NK-92 treated with Interleukin-12 subunit alpha and Interleukin-12 subunit beta, amount 100 ng/mL, for 24 hours (cell line): ENCODE data around the gene IFNA4.
A peak's percentile ranks its signal among the peaks of the same experiment; 100 is the strongest.
"Not testable (repeated sequence)": the region's sequence is repeated elsewhere in the genome, so short reads cannot be mapped to it uniquely, and the experiment has no call there.

Source experiments
- DNase-seq: peaks from one replicate; lab custom pipeline; 2025; lab: John Stamatoyannopoulos, UW

Gene IFNA4

DNA sequence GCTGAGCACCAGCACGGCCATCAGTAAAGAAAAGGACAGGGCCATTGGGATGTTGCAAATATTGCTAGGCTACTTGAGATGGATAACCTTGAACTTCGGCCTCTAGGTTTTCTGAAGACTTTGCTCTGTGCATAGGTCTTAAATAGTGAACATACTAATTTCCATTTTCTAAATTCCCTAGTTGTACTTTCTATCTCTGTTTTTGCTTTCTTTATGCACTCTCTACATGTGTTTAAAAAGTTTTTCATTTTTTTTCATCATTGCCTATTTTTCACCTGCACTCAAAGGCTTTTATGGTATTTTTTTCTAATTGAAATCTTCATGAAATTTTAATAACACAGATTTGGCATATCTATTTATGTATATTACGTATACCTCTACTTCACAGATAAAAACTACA lies at the start of gene IFNA4:
Gene IFNA4, minus strand, starts transcription at position 101 of the 400 bp plus-strand sequence. Its CDS starts 56 bp downstream, at position 45.
- not testable (repeated sequence) for DNase-seq

DNA sequence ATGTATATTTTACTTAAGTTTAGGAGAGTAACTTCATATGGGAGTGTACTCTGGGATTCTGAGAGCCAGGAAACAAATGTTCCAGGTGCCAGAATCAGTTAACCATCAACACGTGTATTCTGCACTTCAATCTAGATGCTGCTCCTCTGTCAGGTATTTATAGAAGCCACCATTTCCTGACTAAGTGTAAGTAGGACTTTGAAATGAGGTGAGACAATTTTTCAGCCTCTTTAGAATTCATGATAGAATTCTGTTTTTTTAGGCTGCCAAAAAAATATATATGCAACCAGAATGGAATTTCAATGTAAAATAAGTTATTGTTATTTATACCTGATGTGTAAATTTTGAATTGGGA lies 49.0 kb upstream of the IFNA4 start:
- DNase-seq: not testable (repeated sequence)

DNA sequence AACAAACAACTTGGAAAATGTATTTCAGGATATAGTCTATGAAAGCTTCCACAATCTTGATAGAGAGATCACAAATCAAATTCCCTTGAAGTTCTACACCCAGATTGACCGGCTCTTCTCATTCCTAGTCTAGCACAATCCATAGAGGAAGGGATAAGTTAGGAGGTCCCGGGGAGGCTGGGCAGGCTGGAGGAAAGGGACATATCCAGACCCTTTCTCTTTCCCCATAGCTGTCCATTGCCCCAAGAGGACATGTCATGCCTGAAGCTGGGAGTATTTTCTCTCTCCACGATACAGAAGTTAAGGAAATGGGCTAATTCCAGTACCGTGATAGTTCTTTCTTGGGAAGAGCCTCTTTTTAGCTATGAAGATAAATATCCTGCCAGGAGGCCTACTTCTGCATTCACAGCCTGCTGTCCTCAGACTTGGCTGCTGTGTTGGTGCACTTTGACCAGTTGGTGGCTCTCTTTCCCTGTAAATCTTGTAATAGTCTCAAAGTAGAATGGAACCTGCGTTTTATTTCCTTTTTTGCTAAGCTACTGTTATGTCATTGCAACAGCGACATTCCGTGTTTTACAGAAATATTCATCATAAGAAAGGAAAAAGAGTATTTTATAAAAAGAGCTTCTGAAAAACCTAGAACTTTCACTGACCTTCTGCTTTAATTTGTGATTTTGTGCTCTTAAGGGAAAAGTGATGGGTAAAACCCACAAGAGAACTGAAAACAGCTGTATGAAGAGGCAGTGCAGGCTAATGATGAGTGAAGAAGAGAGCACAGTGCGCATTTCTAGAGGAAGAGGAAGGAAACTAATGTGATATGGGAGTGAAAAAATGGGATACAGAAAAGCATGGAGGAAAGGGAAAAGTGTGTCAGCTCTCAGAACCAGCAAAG lies 48.3 kb upstream of the IFNA4 start:
- peak; percentile 2 for DNase-seq

DNA sequence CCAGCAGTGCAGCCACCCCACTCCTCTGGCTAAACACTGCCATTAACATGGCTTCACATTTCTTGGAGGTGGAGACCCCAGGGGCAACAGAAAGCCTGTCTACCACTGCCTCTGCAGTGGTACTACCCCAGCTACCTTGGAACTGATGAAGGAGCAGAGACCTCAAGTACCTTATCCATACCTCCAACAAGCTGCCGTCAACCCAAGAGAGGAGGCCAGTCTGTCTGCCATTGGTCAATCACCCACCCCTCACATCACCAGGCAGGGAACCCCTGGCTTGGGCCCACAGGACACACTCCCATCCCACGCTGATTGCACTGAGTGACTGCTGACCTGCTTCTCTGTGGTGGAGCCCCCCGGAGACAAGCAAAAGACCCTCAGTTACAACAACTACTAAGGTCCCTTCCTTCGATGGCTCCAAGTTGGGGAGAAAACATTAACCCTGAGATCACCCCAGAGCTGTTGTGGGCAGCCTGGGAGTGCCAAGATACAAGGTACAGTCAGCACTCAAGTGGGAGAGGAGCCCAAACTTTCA lies 46.8 kb upstream of the IFNA4 start:
- no peak for DNase-seq

DNA sequence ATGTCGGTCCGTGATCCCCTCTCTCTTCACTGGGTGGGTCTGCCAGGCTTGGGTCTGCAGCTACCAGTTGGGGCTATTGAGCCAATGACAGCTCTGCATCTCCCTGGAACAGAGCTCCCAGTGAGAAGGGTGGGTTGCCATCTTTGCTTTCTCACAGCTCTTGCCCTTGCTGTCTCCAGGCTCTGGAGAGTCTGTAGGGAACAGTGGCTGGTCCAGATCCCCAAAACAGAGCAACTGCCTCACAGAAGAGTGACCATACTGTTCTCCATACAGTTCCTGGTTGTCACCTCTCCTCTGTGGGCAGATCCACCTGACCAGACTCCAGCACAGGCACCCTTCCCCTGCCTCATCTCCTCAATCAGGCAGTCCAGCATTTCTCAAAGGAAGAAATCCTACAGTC lies 45.9 kb upstream of the IFNA4 start:
- DNase-seq: no peak

DNA sequence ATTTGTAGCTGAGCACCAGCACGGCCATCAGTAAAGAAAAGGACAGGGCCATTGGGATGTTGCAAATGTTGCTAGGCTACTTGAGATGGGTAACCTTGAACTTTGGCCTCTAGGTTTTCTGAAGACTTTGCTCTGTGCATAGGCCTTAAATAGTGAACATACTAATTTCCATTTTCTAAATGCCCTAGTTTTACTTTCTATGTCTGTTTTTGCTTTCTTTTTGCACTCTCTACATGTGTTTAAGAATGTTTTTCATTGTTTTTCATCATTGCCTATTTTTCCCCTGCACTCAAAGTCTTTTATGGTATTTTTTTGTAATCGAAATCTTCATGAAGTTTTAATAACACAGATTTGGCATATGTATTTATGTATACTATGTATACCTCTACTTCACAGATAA lies 40.7 kb upstream of the IFNA4 start, which contains the start of gene IFNA17:
Gene IFNA17, minus strand, starts transcription at position 101 of the 400 bp plus-strand sequence. Its CDS starts 49 bp downstream, at position 52.
- DNase-seq: no peak

DNA sequence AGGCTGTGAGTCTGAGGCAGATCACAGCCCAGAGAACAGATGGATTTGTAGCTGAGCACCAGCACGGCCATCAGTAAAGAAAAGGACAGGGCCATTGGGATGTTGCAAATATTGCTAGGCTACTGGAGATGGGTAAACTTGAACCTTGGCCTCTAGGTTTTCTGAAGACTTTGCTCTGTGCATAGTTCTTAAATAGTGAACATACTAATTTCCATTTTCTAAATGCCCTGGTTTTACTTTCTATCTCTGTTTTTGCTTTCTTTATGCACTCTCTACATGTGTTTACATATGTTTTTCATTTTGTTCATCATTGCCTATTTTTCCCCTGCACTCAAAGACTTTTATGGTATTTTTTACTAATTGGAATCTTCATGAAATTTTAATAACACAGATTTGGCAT lies 29.8 kb upstream of the IFNA4 start, which contains the start of gene IFNA16:
Gene IFNA16, minus strand, starts transcription at position 101 of the 400 bp plus-strand sequence. Its CDS starts 6 bp downstream, at position 95.
- DNase-seq: not testable (repeated sequence)

DNA sequence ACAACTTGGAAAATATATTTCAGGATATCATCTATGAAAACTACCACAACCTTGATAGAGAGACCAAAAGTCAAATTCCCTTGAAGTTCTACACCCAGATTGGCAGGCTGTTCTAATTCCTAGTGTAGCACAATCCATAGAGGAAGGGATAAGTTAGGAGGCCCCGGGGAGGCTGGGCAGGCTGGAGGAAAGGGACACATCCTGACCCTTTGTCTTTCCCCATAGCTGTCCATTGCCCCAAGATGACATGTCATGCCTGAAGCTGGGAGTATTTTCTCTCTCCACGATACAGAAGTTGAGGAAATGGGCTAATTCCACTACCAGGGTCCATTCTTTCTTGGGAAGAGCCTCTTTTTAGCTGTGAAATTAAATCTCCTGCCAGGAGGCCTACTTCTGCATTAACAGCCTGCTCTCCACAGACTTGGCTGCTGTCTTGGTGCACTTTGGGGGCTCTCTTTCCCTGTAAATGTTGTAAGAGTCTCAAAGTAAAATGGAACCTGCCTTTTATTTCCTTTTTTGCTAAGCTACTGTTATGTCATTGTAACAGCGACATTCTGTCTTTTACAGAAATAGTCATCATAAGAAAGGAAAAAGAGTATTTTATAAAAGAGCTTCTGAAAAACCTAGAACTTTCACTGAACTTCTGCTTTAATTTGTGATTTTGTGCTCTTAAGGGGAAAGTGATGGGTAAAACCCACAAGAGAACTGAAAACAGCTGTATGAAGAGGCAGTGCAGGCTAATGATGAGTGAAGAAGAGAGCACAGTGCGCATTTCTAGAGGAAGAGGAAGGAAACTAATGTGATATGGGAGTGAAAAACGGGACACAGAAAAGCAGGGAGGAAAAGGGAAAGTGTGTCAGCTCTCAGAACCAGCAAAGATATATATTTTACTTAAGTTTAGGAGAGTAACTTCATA lies 26.3 kb upstream of the IFNA4 start:
- not testable (repeated sequence) for DNase-seq

DNA sequence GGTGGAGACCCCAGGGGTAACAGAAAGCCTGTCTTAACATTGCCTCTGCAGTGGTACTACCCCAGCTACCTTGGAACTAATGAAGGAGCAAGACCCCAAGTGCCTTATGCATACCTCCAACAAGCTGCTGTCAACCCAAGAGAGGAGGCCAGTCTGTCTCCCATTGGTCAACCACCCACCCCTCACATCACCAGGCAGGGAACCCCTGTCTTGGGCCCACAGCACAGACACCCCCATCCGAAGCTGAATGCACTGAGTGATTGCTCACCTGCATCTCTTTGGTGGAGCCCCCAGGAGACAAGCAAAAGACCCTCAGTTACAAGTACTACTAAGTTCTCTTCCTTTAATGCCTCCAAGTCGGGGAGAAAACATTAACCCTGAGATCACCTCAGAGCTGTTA lies 24.8 kb upstream of the IFNA4 start:
- DNase-seq: not testable (repeated sequence)

DNA sequence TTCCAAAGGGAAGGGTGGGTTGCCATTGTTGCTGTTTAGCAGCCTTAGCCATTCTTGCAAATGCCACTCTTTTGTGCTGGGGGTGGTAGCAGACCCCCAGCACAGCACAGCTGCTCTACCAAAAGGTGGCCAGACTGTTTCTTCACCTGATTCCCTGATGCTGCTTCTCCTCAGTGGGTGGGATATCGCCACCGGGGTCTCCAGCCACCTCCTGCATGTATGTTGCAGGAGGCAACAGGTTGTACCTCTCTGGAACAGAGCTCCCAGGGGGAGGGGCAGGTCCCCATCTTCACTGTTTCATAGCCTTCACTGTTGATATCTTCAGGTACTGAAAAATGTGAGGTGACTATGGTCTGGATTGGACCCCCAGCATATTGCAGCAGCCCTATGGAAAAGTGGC lies 23.4 kb upstream of the IFNA4 start:
- DNase-seq: not testable (repeated sequence)

DNA sequence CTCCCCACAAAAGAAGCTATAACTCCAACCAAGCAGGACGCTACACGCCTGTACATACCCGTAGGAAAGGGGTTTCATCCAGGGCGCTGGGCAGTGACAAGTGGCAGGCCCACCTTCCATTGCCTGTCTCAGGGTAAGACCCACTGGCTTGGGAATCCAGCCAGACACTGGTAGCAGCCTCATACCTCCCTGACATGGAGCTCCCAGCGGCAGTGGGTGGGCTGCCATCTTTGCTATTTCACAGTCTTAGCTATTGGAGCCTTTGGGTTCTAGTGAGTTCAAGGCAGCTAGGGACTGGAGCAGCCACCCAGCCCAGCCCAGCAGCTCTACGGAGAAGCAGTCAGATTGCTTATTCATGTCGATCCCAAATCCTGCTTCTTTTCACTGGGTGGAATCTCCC lies 22.9 kb upstream of the IFNA4 start:
- no peak for DNase-seq

DNA sequence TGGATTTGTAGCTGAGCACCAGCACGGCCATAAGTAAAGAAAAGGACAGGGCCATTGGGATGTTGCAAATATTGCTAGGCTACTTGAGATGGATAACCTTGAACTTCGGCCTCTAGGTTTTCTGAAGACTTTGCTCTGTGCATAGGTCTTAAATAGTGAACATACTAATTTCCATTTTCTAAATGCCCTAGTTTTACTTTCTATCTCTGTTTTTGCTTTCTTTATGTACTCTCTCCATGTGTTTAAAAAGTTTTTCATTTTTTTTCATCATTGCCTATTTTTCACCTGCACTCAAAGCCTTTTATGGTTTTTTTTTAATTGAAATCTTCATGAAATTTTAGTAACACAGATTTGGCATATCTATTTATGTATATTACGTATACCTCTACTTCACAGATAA lies 19.7 kb upstream of the IFNA4 start, which contains the start of gene IFNA10:
Gene IFNA10, minus strand, starts transcription at position 101 of the 400 bp plus-strand sequence. Its CDS starts 46 bp downstream, at position 55.
- not testable (repeated sequence) for DNase-seq

DNA sequence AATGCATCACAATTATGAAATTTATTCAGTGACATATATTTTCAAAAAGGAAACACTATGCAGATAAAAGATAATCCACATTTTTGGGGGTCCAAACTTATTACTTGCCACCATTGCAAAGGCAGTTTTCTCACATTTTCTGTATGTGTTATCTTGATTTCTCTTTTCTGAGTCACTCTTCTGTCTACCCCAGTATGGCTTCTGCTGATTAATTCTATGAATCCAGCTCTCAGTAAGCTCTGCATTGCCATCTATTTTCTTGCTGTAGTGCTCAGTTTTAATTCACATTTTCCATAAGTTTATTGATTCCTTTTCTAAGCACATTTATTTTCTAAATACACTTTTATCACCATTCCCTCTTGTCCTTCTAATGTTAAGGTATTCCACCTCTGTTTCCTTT lies 17.8 kb upstream of the IFNA4 start:
- DNase-seq: no peak

DNA sequence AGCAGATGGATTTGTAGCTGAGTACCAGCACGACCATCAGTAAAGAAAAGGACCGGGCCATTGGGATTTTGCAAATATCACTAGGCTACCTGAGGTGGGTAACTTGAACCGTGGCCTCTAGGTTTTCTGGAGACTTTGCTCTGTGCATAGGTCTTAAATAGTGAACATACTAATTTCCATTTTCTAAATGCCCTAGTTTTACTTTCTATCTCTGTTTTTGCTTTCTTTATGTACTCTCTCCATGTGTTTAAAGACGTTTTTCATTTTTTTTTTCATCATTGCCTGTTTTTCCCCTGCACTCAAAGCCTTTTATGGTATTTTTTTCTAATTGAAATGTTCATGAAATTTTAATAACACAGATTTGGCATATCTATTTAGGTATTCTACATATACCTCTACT lies 14.7 kb upstream of the IFNA4 start, which contains the start of gene IFNA7:
Gene IFNA7, minus strand, starts transcription at position 101 of the 400 bp plus-strand sequence. Its CDS starts 40 bp downstream, at position 61.
- DNase-seq: not testable (repeated sequence)

DNA sequence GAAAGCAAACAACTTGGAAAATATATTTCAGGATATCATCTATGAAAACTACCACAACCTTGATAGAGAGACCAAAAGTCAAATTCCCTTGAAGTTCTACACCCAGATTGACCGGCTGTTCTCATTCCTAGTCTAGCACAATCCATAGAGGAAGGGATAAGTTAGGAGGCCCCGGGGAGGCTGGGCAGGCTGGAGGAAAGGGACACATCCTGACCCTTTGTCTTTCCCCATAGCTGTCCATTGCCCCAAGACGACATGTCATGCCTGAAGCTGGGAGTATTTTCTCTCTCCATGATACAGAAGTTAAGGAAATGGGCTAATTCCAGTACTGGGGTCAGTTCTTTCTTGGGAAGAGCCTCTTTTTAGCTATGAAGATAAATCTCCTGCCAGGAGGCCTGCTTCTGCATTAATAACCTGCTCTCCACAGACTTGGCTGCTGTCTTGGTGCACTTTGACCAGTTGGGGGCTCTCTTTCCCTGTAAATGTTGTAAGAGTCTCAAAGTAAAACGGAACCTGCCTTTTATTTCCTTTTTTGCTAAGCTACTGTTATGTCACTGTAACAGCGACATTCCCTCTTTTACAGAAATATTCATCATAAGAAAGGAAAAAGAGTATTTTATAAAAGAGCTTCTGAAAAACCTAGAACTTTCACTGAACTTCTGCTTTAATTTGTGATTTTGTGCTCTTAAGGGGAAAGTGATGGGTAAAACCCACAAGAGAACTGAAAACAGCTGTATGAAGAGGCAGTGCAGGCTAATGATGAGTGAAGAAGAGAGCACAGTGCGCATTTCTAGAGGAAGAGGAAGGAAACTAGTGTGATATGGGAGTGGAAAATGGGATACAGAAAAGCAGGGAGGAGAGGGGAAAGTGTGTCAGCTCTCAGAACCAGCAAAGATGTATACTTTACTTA lies 7.7 kb upstream of the IFNA4 start:
- DNase-seq: not testable (repeated sequence)

DNA sequence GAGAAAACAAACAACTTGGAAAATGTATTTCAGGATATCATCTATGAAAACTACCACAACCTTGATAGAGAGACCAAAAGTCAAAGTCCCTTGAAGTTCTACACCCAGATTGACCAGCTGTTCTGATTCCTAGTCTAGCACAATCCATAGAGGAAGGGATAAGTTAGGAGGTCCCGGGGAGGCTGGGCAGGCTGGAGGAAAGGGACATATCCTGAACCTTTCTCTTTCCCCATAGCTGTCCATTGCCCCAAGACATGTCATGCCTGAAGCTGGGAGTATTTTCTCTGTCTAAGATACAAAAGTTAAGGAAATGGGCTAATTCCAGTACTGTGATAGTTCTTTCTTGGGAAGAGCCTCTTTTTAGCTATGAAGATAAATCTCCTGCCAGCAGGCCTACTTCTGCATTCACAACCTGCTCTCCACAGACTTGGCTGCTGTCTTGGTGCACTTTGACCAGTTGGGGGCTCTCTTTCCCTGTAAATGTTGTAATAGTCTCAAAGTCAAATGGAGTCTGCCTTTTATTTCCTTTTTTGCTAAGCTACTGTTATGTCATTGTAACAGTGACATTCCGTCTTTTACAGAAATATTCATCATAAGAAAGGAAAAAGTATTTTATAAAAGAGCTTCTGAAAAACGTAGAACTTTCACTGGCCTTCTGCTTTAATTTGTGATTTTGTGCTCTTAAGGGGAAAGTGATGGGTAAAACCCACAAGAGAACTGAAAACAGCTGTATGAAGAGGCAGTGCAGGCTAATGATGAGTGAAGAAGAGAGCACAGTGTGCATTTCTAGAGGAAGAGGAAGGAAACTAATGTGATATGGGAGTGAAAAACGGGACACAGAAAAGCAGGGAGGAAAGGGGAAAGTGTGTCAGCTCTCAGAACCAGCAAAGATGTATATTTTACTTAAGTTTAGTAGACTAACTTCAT lies 4.3 kb downstream of the IFNA4 start:
- not testable (repeated sequence) for DNase-seq

DNA sequence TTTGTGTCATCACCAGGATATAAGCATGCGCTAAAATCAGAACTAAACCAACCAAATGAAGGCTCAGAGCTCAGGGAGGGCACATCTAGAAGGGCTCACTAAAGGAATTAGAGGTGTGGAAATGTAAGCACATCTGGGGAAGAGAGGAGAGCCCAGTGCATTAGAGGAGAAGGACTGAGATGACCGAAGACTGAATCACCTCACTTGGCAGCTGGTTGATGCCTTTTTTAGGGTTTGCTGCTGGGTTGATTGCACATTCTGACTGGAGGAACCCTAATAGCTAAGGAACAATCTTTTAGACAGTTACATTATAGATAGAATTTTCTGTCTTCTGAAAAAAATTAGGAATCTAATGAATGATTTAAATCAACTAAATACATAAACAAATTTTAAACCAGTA lies 12.7 kb downstream of the IFNA4 start:
- DNase-seq: no peak

DNA sequence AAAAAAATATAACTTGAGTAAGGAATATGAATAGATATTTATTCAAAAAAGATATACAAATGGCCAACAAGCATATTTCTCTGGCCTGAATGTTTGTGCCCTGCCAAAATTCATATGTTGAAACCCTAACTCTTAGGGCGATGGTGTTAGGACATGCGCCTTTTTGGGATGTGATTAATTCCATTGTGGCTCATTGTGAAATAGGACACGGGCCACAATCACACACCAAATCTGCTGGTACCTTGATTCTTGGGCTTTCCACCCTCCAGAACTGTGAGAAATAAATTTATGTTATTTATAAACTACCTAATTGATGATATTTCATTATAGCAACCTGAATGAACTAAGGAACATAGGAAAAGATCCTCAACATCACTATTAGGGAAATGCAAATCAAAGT lies 15.2 kb downstream of the IFNA4 start:
- DNase-seq: no peak

DNA sequence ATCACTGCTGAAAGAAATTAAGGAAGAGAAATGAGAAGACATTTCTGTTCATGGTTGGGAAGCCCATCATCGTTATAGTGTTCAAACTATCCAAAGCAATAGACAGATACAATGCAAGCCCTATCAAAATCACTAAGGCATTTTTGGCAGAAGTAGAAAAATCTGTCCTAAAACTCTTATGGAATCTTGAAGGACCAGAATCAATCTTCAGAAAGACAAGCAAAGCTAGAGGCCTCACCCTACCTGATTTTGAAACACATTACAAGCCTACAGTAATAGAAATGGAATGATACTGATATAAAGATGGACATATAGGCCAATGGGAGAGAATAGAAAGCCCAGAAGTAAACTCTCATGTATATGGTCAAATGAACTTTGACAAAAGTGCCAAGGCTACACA lies 16.0 kb downstream of the IFNA4 start:
- no peak for DNase-seq

DNA sequence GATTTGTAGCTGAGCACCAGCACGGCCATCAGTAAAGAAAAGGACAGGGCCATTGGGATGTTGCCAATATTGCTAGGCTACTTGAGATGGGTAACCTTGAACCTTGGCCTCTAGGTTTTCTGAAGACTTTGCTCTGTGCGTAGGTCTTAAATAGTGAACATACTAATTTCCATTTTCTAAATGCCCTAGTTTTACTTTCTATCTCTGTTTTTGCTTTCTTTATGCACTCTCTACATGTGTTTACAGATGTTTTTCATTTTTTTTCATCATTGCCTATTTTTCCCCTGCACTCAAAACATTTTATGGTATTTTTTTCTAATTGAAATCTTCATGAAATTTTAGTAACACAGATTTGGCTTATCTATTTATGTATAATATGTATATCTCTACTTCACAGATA lies 20.8 kb downstream of the IFNA4 start, which contains the start of gene IFNA21:
Gene IFNA21, minus strand, starts transcription at position 101 of the 400 bp plus-strand sequence. Its CDS starts 48 bp downstream, at position 53.
- DNase-seq: not testable (repeated sequence)
